Muscle of leg (tissue), 11 donors: ENCODE measurements around the gene FKBP8. TPM values are rescaled to one million over a fixed set of nuclear protein-coding genes. Genes with fewer than 3 reads are reported as not detected.

Experiments used
- DNase-seq: peaks from one replicate; pipeline ENCODE4 v3.0.0; 2013
- H3K27ac ChIP-seq: one replicate; pipeline ENCODE4 v1.5.1; 2013; ENCODE audit warnings: mild to moderate bottlenecking, low read length, control low read depth
- H3K27me3 ChIP-seq: one replicate; pipeline ENCODE4 v1.6.1; 2013; ENCODE audit warnings: low read length; ENCODE audit not compliant: control insufficient read depth, insufficient read depth
- H3K36me3 ChIP-seq: one replicate; pipeline ENCODE4 v1.6.1; 2013; ENCODE audit warnings: low read length; ENCODE audit not compliant: control insufficient read depth, insufficient read depth
- H3K4me1 ChIP-seq: one replicate; pipeline ENCODE4 v1.6.1; 2013; ENCODE audit warnings: low read length; ENCODE audit not compliant: control insufficient read depth, insufficient read depth
- H3K4me3 ChIP-seq: one replicate; pipeline ENCODE4 v1.5.1; 2013; ENCODE audit warnings: low read length, control low read depth
- H3K9me3 ChIP-seq: replicated peaks from 2 replicates; pipeline ENCODE4 v1.6.1; 2013; ENCODE audit warnings: low read depth, low read length; ENCODE audit not compliant: control insufficient read depth
- WGBS: methylation state at CpG from one replicate; pipeline ENCODE4 v1.1.5; 2013; ENCODE audit warnings: missing lambda C conversion rate; ENCODE audit not compliant: insufficient coverage; 5-methylcytosine and 5-hydroxymethylcytosine counted together
- polyA plus RNA-seq, 8 donors: library from polyadenylated mRNA; unstranded; fragments of 120-200 nt; gene quantifications; one replicate each; pipeline versions ENCODE4 v1.2.1 to v1.2.3, GENCODE V29; 2013; ENCODE audit warnings: inconsistent platforms in 1 of 8, low replicate concordance in 1 of 8; ENCODE audit not compliant: insufficient read length in 8 of 8, insufficient read depth in 1 of 8
- total RNA-seq: library from RNA; stranded (reverse); fragments of 120-200 nt; gene quantifications from one replicate; pipeline ENCODE4 v1.2.4, GENCODE V29; 2013

Gene FKBP8
- total and polyA plus RNA-seq, 9 donors, result 98.8 to 150 (median 136) TPM

GRCh38 chr19:18587962-18588610, 44.7 kb upstream of the FKBP8 start:
- Histone ChIP-seq H3K36me3 (peaks cover 13% of the 10 kb centered on the region), H3K27ac (peak overlapping the region; percentile 94), H3K9me3 (no peaks in the 10 kb centered on the region), H3K4me1 (peaks cover 34% of the 10 kb centered on the region), H3K4me3 (peak overlapping the region; percentile 75), H3K27me3 (no peaks in the 10 kb centered on the region)
- no peak for DNase-seq
- 10% methylated on average over 3 of the region's 16 CpGs for WGBS

GRCh38 chr19:18587561-18587960, 44.2 kb upstream of the FKBP8 start:
- Histone ChIP-seq H3K27me3 (no peaks in the 10 kb centered on the region), H3K4me3 (no peak overlapping the region), H3K9me3 (no peaks in the 10 kb centered on the region), H3K4me1 (peaks cover 34% of the 10 kb centered on the region), H3K27ac (no peak overlapping the region), H3K36me3 (peaks cover 13% of the 10 kb centered on the region)
- WGBS, result 87% methylated on average over 7 of the region's 12 CpGs
- no peak for DNase-seq

DNA sequence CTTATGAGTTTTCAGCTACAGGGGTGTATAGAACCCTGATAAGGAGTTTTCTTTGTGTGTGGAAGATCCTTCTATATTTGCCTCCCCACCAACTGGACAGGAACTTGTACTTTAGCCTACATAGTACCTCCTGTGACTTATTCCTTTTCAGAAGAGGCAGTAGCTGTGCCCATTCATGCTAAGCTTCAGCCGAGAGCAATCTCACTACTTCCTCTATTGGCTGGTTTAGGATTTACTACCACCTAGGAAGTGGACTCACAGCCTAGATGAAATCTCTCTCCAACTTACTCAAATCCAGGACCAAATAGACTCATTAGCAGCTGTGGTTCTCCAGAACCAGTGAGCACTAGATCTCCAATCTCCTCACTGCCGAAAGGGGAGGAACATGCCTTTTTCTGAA, 42.9 kb upstream of the FKBP8 start:
- Histone ChIP-seq H3K27me3 (no peaks in the 10 kb centered on the region), H3K27ac (no peak overlapping the region), H3K36me3 (peaks cover 5% of the 10 kb centered on the region), H3K4me3 (no peak overlapping the region), H3K4me1 (peaks cover 28% of the 10 kb centered on the region), H3K9me3 (no peaks in the 10 kb centered on the region)
- 0% methylated on average over 1 of the region's 2 CpGs for WGBS
- no peak for DNase-seq

DNA sequence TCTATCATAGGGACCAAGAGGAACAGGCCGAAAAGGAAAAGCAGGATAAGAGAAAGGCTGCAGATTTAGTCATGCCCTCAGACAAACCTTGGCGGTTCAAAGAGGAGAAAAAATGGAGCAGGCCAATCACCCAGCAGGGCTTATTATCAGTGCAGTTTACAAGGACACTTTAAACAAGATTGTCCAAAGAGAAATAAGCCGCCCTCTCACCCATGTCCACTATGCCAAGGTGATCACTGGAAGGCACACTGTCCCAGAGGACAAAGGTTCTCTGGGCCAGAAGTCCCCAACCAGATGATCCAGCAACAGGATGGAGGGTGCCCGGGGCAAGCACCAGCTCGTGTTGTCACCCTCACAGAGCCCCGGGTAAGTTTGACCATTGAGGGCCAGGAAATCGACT, 36.9 kb upstream of the FKBP8 start:
- H3K27ac ChIP-seq, result no peak overlapping the region
- no peak overlapping the region for H3K4me3 ChIP-seq
- H3K36me3 ChIP-seq, result peaks cover 28% of the 10 kb centered on the region
- 76% methylated on average over 5 of the region's 7 CpGs for WGBS
- H3K27me3 ChIP-seq, result no peaks in the 10 kb centered on the region
- H3K4me1 ChIP-seq, result no peaks in the 10 kb centered on the region
- DNase-seq, result no peak
- H3K9me3 ChIP-seq, result no peaks in the 10 kb centered on the region

- Histone ChIP-seq H3K36me3 (peaks cover 51% of the 10 kb centered on the region), H3K4me1 (peaks cover 10% of the 10 kb centered on the region), H3K9me3 (no peaks in the 10 kb centered on the region), H3K4me3 (no peak overlapping the region), H3K27ac (no peak overlapping the region), H3K27me3 (no peaks in the 10 kb centered on the region)
- 78% methylated on average over 15 of the region's 21 CpGs for WGBS
- no peak for DNase-seq
These were observed 34.1 kb upstream of the FKBP8 start for GRCh38 chr19:18577365-18577914.

DNA sequence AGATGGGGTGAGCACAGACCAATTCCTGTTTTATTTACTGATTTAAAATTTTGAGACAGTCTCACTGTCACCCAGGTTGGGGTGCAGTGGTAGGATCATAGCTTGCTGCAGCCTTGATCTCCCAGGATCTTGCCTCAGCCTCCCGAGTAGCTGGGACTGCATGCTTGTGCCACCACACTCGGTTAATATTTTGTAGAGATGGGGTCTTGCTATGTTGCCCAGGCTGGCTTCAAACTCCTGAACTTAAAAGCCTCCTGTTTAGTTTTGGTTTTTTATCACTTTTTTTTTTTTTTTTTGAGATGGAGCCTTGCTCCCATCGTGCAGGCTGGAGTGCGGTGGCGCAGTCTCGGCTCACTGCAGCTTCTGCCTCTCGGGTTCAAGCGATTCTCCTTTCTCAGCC, 33.0 kb upstream of the FKBP8 start:
- Histone ChIP-seq H3K4me3 (no peak overlapping the region), H3K4me1 (peaks cover 13% of the 10 kb centered on the region), H3K27ac (no peak overlapping the region), H3K9me3 (no peaks in the 10 kb centered on the region), H3K36me3 (peaks cover 51% of the 10 kb centered on the region), H3K27me3 (no peaks in the 10 kb centered on the region)
- no peak for DNase-seq
- WGBS, result no CpG with 5 or more reads among the region's 8 CpGs

- H3K4me1 ChIP-seq, result peaks cover 17% of the 10 kb centered on the region
- H3K4me3 ChIP-seq, result no peak overlapping the region
- no peaks in the 10 kb centered on the region for H3K27me3 ChIP-seq
- peaks cover 51% of the 10 kb centered on the region for H3K36me3 ChIP-seq
- H3K27ac ChIP-seq, result no peak overlapping the region
- 97% methylated on average over 14 of the region's 18 CpGs for WGBS
- H3K9me3 ChIP-seq, result no peaks in the 10 kb centered on the region
- no peak for DNase-seq
These were observed 31.4 kb upstream of the FKBP8 start for GRCh38 chr19:18574691-18575291.

GRCh38 chr19:18571564-18572344, 28.4 kb upstream of the FKBP8 start, which contains the start of gene UBA52:
TSS of gene UBA52 (plus strand) at chr19:18571857. CDS start at chr19:18573301, 1,444 bp downstream.
- Histone ChIP-seq H3K4me3 (peak within 1 kb of the TSS; percentile 83), H3K9me3 (no peaks in the 10 kb centered on the region), H3K36me3 (peaks cover 63% of the 10 kb centered on the region), H3K27ac (peak within 1 kb of the TSS; percentile 78), H3K27me3 (no peaks in the 10 kb centered on the region), H3K4me1 (peaks cover 17% of the 10 kb centered on the region)
- peak; percentile 99 for DNase-seq
- under 1% methylated on average over 75 of the region's 75 CpGs for WGBS

- H3K36me3 ChIP-seq, result peaks cover 57% of the 10 kb centered on the region
- no peaks in the 10 kb centered on the region for H3K27me3 ChIP-seq
- no peak overlapping the region for H3K4me3 ChIP-seq
- WGBS, result 92% methylated on average over 12 of the region's 15 CpGs
- no peaks in the 10 kb centered on the region for H3K9me3 ChIP-seq
- no peak overlapping the region for H3K27ac ChIP-seq
- DNase-seq, result no peak
- H3K4me1 ChIP-seq, result peaks cover 16% of the 10 kb centered on the region
These were observed 25.0 kb upstream of the FKBP8 start for GRCh38 chr19:18568367-18568766.

DNA sequence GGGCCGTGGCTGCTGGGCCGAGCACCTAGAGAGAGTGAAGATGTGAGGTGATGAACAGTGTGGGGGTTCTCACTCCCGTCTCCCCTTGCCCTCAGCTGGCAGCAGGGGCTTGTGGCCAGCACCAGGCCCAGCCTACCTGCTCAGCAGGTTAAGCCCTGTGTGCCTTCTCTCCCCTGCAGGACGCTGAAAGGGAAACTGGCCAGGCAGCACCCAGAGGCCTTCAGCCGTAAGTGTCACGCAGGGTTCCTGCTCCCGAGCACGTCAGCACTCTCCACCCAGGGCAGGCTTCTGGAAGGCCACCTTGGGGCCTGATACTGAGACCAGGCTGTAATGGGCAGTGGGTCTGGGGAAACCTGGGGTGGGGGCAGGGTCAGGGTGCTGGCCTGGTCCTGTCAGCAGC, 23.6 kb upstream of the FKBP8 start:
- peaks cover 60% of the 10 kb centered on the region for H3K36me3 ChIP-seq
- no peak overlapping the region for H3K4me3 ChIP-seq
- no peak overlapping the region for H3K27ac ChIP-seq
- 88% methylated on average over 8 of the region's 8 CpGs for WGBS
- DNase-seq, result no peak
- no peaks in the 10 kb centered on the region for H3K9me3 ChIP-seq
- H3K4me1 ChIP-seq, result peaks cover 7% of the 10 kb centered on the region
- no peaks in the 10 kb centered on the region for H3K27me3 ChIP-seq
